ENCODE data around the gene ETS1. TPM values are rescaled to one million over a fixed set of nuclear protein-coding genes. Genes with fewer than 3 reads are reported as not detected.

Gene ETS1
- total RNA-seq, 1 donor from 2014 or later, result 112 TPM

DNA sequence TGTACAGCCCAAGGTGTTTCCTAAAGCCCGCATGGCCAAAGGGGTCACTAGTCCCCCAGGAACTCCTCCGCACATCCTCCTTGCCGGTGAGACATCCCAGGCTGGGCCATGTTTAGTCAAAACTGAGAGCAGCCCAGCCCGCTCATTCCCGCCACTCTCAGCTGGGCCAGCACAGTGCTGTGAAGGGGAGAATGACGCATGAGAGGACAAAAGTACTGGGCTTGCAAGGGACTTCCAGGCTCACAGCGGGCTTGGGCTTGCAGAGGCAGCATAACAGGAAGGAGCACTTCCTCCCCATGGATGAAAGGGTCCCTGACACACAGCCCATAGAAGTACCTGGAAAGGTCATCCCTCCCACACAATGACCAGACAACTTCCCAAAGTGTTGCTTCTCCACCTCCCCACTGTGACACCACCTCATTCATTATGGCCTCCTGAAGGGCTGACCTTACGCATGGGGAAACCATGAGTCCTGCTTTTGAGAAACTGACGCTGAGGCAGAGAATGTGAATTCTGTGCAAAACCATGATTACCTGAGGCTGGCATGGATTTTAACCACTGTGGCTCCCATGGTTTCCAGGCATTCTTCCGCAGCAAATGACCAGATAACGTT is 19.1 kb downstream of the ETS1 start:
- DNase-seq (ENCODE audit: low spot score), result peak; percentile 66

- no peak for DNase-seq (ENCODE audit: low spot score)
Observed at GRCh38 chr11:128567130-128567529, 20.2 kb downstream of the ETS1 start.

DNA sequence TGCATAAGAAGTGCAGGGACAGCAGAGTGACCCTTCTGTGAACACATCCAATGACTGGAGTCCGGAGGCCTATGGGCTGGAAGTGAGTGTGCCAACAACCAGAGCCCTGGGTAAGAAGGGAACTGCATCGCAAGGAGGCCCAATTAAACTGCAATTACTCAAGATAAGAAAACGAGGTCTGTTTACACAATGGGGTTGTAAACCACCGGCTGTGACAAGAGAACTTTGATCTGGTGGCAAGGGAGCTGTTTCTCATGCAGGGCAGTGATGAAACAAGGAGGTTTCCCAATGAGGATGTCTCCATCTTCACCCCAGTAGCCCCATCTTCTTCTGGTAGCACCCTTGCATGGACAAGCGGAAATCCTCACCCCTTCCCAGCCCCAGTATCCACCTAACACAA is 21.5 kb downstream of the ETS1 start:
- DNase-seq (ENCODE audit: low spot score), result no peak

GRCh38 chr11:128564642-128565245 is 22.6 kb downstream of the ETS1 start:
- DNase-seq (ENCODE audit: low spot score), result no peak

GRCh38 chr11:128563942-128564641 is 23.3 kb downstream of the ETS1 start:
- no peak for DNase-seq (ENCODE audit: low spot score)

DNA sequence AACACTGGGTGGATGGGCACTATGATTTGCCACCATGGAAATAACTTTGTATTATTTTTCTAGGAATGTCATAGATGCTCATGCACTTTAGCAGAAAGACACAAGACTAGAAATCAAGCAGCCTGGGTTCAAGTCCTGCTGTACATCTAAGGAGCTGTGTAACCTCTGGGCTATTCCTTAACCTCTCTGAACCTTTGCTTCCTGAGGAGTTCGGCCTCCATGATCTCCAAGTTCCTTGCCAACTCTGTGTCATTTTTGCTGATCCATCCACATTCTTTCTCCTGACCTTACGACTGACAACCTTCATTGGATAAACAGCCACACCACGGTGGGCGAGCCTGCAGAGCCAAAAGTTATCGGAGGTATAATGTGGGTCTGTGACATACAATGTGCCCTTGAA is 24.1 kb downstream of the ETS1 start:
- no peak for DNase-seq (ENCODE audit: low spot score)

- no peak for DNase-seq (ENCODE audit: low spot score)
Observed at GRCh38 chr11:128559496-128560103, 27.8 kb downstream of the ETS1 start.

GRCh38 chr11:128555606-128556005 is 31.8 kb downstream of the ETS1 start:
- no peak for DNase-seq (ENCODE audit: low spot score)

GRCh38 chr11:128553662-128554362 is 33.5 kb downstream of the ETS1 start:
- no peak for DNase-seq (ENCODE audit: low spot score)

DNA sequence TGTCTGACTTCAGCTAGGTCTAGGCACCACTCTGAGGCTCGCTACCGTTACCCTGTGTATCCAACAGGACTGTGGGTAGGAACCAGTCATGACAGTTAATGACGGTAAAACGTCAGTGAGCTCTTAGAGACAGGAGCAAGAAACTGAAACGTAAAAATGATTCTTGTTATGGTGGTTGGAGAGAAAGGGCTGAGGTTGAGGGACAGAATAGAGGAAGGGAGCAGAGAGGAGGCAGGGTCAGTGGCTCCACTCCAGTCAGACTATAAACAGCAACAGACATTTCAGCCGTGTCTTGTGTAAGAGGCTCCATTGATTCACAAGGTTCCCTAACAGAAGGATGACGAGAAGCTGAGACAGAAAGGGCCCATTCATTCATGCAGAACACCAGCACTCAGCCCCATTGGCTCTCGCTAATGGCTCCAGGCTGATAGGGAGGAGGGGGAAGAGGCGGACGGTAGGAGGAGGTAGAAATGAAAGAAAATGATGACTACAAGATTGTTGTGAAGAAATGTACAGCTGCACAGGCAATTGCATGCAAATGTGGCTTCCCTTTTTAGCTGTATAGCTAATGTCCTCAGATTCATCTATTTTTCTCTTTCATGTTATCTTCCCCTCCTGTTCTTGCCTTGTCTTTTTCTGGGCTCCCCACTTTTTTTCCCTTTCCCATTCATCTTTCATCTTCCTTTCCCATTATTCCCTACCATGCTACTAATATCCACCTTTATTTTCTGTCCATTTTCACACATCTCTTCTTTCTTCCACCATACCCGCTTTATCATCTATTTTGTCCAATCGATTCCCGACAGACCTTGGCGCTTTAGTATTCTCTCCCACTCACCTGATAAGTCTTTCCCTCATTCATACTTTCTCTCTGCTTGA is 34.3 kb downstream of the ETS1 start:
- no peak for DNase-seq (ENCODE audit: low spot score)

- no peak for DNase-seq (ENCODE audit: low spot score)
Observed at GRCh38 chr11:128551611-128552335, 35.6 kb downstream of the ETS1 start.

DNA sequence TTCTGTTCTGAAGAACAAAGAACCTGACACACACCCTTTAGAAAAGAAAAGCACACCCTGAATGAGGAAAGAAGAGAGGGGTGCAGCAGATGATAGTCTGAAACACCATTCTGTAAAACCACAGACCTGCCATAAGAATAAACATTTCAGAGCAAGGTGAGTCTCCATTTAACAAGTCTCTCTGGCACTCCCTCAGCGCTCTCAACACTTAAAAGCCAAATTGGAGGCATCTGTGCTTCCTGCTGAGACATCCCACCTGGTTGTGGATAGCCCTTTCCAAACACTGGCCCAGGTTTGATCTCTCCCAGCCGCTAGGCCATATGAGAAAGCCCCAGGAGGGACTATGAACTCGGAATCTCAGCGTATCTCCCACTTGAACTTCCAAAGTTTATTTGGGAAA is 36.3 kb downstream of the ETS1 start:
- no peak for DNase-seq (ENCODE audit: low spot score)

- no peak for DNase-seq (ENCODE audit: low spot score)
Observed at GRCh38 chr11:128550261-128550821, 37.0 kb downstream of the ETS1 start.

DNA sequence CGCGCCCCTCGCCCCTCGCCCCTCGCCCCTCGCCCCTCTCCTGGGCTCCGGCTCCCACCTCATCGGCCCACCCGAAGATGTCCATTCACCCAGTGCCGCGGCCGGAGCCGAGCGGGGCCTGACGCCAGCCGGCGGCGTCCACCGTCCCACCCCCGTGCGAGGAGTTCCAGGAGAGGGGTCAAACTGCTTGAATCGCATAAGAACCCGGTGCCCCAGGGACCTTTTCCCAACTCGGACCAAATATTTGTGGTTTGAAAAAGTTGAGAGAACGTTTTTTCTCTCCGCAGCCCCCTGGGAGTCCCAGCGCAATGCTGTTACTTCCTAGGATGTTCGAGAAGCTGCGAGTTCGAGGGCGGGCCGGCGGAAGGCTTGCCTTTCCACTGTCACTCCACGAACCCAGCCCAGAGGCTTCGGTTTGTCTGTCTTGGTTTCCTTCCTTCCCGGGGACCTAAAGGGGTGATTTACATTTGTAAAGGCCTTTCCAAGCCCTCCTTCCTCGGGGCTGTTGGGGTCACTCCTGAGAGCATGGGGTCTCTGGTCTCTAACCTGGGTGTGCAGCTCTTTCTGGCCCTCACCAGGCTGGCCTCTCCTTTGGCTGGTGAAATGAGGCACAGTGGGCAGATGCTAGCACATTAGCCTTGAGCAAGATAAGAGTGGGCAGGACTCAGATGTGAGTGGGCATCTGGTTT is 38.0 kb downstream of the ETS1 start:
- no peak for DNase-seq (ENCODE audit: low spot score)

DNA sequence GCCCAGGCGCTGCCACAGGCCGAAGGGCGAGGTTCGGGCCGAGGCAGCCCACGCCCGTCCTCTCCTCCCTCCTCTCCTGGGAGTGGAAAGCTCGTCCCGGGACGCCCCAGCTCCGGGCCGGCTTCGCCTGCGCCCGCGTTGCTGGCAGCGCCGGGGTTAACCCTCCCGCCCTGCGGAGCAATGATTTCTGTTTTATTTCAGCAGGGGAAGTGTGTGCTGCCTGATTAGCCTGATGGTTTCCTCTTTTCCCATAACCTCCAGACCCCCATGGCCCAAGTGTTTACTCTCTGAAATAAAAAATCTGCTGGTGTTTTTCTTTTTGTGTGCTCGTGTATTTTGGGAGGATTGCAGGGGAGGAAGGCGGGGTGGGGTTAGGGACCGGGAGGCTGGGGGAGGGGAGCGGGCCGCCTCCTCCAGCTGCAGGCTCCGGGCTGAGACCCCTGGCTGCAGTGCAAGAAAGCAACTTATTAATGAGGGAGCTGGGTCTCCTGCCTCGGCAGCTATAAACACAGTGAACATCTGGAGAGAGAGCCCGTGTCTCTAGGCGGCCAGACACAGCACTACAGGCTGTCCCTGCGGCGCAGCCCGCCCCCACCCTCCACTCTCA is 38.6 kb downstream of the ETS1 start:
- peak; percentile 52 for DNase-seq (ENCODE audit: low spot score)

GRCh38 chr11:128547946-128548648 is 39.3 kb downstream of the ETS1 start:
- DNase-seq (ENCODE audit: low spot score), result no peak

GRCh38 chr11:128546916-128547315 is 40.4 kb downstream of the ETS1 start:
- DNase-seq (ENCODE audit: low spot score), result no peak

GRCh38 chr11:128544471-128545051 is 42.8 kb downstream of the ETS1 start:
- no peak for DNase-seq (ENCODE audit: low spot score)

Measured in ureter (tissue), 1 donor.